Lower leg skin (tissue), 4 donors: ENCODE measurements around the gene TOMM34. TPM values are rescaled to one million over a fixed set of nuclear protein-coding genes. Genes with fewer than 3 reads are reported as not detected.

ENCODE experiments used
- DNase-seq, 2 donors: peaks; one replicate each; pipeline ENCODE4 v3.0.0-alpha.2; 2019; ENCODE audit warnings: low spot score in 2 of 2
- H3K4me3 ChIP-seq: fragments of 200-600 bp; sonication (generic); 2 replicates; pipeline ENCODE4 v1.5.1; 2017; ENCODE audit warnings: mild to moderate bottlenecking, low read depth; ENCODE audit not compliant: poor library complexity, severe bottlenecking
- CTCF ChIP-seq, 3 donors: fragments of 450-650 bp; IDR thresholded peaks; one replicate each; pipeline ENCODE4 v1.5.1; 2016; ENCODE audit warnings: antibody characterized with exemption in 3 of 3, mild to moderate bottlenecking in 3 of 3, moderate library complexity in 2 of 3
- POLR2A ChIP-seq, 2 donors: fragments of 450-650 bp; IDR thresholded peaks; one replicate each; pipeline ENCODE4 v1.6.1; 2016 to 2017; ENCODE audit warnings: antibody characterized with exemption in 2 of 2, mild to moderate bottlenecking in 1 of 2, moderate library complexity in 1 of 2
- WGBS, 2 donors: methylation state at CpG; one replicate each; pipeline ENCODE4 v1.1.5; 2018; 5-methylcytosine and 5-hydroxymethylcytosine counted together
- intact Hi-C: fragments of 100-400 bp; cut with DNase I; formaldehyde crosslinking; loops from one replicate; pipeline ENCODE4 v1.15.0; 2023; ENCODE audit warnings: low total_unique reads
- total RNA-seq, 4 donors: library from RNA; depleted of rRNA; stranded (reverse); fragments of >200 nt; gene quantifications; one replicate each; pipeline ENCODE4 v1.1.0, GENCODE V29; 2016

The TOMM34 gene
- total RNA-seq, 4 donors from 2014 or later, result 9.8 to 19.5 (median 12.4) TPM

DNA sequence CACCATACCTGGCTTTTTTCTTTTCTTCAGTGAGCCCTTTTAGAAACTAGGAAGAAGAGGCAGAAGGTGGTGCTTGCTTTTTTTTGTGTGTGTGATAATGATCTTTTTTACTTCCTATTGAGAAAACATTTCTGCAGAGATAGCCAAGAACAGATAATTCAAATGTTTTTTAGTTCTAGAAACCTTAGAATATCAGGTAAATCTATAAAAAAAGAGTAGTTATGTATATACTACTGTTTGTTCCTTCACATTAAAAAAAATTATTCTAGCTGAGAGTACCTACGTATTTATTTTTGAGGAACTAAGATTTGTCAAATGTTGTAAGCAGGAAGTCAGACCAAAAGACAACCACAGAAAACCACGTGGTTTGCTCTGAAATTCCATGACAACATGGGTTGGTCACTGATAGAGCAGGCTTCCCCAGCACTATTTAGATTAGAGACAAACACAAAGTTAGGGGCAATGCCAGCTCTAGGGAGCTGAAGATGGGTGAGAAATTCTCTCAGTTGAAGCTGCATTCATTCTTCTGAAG, 19.0 kb upstream of the TOMM34 start:
- no peak overlapping the region for H3K4me3 ChIP-seq
- TF ChIP-seq POLR2A (IDR thresholded peaks at IDR 0.05), result no peak
- no peak for TF ChIP-seq CTCF (IDR thresholded peaks at IDR 0.05)
- intact Hi-C loops, result no loop called here
- peak in 1 of 2 donors; percentile 62 for DNase-seq
- 60% methylated on average over 2 of the region's 2 CpGs for WGBS, 2 donors

- TF ChIP-seq POLR2A (IDR thresholded peaks at IDR 0.05) (no peak), CTCF (IDR thresholded peaks at IDR 0.05) (no peak)
- intact Hi-C loops, result no loop called here
Measured at GRCh38 chr20:44976698-44977097, 16.5 kb upstream of the TOMM34 start.

GRCh38 chr20:44973053-44973452, 12.9 kb upstream of the TOMM34 start:
- 48 to 60% methylated on average over 2 of the region's 2 CpGs for WGBS, 2 donors
- H3K4me3 ChIP-seq, result no peak overlapping the region
- no peak for TF ChIP-seq CTCF (IDR thresholded peaks at IDR 0.05)
- TF ChIP-seq POLR2A (IDR thresholded peaks at IDR 0.05), result no peak
- intact Hi-C loops, result no loop called here
- no peak for DNase-seq

More at GRCh38 chr20:44976698-44977097, 16.5 kb upstream of the TOMM34 start:
- WGBS, 2 donors, result 84 to 97% methylated on average over 4 of the region's 4 CpGs
- DNase-seq, result no peak
- H3K4me3 ChIP-seq, result no peak overlapping the region

GRCh38 chr20:44970243-44970757, 10.1 kb upstream of the TOMM34 start:
- DNase-seq, result no peak
- intact Hi-C loops, result no loop called here
- no peak overlapping the region for H3K4me3 ChIP-seq
- TF ChIP-seq POLR2A (IDR thresholded peaks at IDR 0.05) (no peak), CTCF (IDR thresholded peaks at IDR 0.05) (no peak)
- 45 to 68% methylated on average over 1 of the region's 1 CpG for WGBS, 2 donors

DNA sequence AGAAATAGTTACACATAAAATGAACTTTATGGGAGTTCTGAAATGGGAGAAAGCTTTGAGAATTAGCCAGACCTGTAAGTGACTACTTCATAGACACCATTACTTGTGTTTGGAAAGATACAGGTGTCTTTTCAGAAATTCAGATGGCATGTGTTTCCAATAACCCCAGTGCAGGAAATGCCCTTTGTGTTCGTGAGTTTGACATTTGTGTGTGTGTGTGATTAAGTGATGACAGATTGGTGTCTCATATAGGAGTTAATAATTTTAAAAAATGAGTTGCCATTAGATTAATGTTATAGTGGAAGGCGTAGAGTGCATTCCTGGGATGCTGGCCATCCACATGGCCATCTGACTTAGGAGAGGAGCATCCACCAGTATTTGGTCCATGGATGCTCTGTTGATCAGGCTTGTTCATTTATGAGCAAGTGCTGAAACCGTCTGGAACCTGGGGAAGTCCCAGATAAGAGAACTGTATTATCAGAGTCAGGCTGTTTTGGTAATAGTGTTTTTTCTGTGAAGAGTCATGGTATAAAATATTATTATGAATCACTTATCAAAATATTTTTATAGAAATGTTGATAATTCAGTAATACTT, 9.2 kb upstream of the TOMM34 start:
- no peak for DNase-seq
- 50 to 55% methylated on average over 3 of the region's 3 CpGs for WGBS, 2 donors
- TF ChIP-seq CTCF (IDR thresholded peaks at IDR 0.05), result no peak
- TF ChIP-seq POLR2A (IDR thresholded peaks at IDR 0.05), result no peak
- H3K4me3 ChIP-seq, result no peak overlapping the region
- intact Hi-C loops, result no loop called here
